NCI-H2107 treated with DMSO at 0.1 percent for 48 hours (cell line): Measurements from ENCODE around the gene PDE6A.

Experiments used
- DNase-seq: peaks from one replicate; lab custom pipeline; 2025; ENCODE audit not compliant: unreplicated experiment; lab: John Stamatoyannopoulos, UW

PDE6A gene

GRCh38 chr5:149944666-149945065 is at the start of gene PDE6A:
Gene PDE6A (minus strand): TSS chr5:149944793. CDS start chr5:149944673, 120 bp downstream.
- DNase-seq, result no peak

GRCh38 chr5:149993471-149993870 is 48.9 kb upstream of the PDE6A start:
- DNase-seq, result no peak

- peak; percentile 31 for DNase-seq
These were observed 46.2 kb upstream of the PDE6A start for GRCh38 chr5:149990518-149991376.

GRCh38 chr5:149988126-149988525 is 43.5 kb upstream of the PDE6A start:
- no peak for DNase-seq

GRCh38 chr5:149982505-149982904 is 37.9 kb upstream of the PDE6A start:
- DNase-seq, result no peak

GRCh38 chr5:149981206-149981605 is 36.6 kb upstream of the PDE6A start:
- no peak for DNase-seq

- no peak for DNase-seq
These were observed 35.3 kb upstream of the PDE6A start for GRCh38 chr5:149979896-149980295.

GRCh38 chr5:149975409-149975808 is 30.8 kb upstream of the PDE6A start:
- no peak for DNase-seq

- DNase-seq, result no peak
These were observed 24.8 kb upstream of the PDE6A start for GRCh38 chr5:149969181-149969930.

- DNase-seq, result no peak
These were observed 22.4 kb upstream of the PDE6A start for GRCh38 chr5:149966946-149967345.

- DNase-seq, result no peak
These were observed 19.1 kb upstream of the PDE6A start for GRCh38 chr5:149963729-149964128.

- no peak for DNase-seq
These were observed 18.2 kb upstream of the PDE6A start for GRCh38 chr5:149962601-149963300.

- DNase-seq, result peak; percentile 1
These were observed 17.4 kb upstream of the PDE6A start for GRCh38 chr5:149961957-149962409.

- no peak for DNase-seq
These were observed 16.6 kb upstream of the PDE6A start for GRCh38 chr5:149961186-149961685.

- DNase-seq, result peak; percentile 87
These were observed 15.9 kb upstream of the PDE6A start, which contains the start of gene SLC26A2 for GRCh38 chr5:149960272-149961185. Gene SLC26A2 (plus strand): TSS chr5:149960758. CDS start chr5:149977653, 16,895 bp downstream.

GRCh38 chr5:149959406-149960236 is 15.0 kb upstream of the PDE6A start:
- DNase-seq, result no peak

- no peak for DNase-seq
These were observed 13.3 kb upstream of the PDE6A start for GRCh38 chr5:149957855-149958254.

GRCh38 chr5:149956685-149957084 is 12.1 kb upstream of the PDE6A start:
- no peak for DNase-seq

GRCh38 chr5:149954798-149955197 is 10.2 kb upstream of the PDE6A start:
- DNase-seq, result no peak
